GM04504 (cell line): ENCODE measurements around the gene TMEM145.
"Not testable (repeated sequence)": the region's sequence is repeated elsewhere in the genome, so short reads cannot be mapped to it uniquely, and the experiment has no call there.

Experiments used
- DNase-seq: peaks from one replicate; pipeline ENCODE4 v3.0.0-alpha.2; 2012; ENCODE audit warnings: low read depth

TMEM145 gene

GRCh38 chr19:42335971-42336370, 22.9 kb downstream of the TMEM145 start:
- DNase-seq = no peak

GRCh38 chr19:42339126-42339860, 26.2 kb downstream of the TMEM145 start:
- DNase-seq = not testable (repeated sequence)

- DNase-seq = not testable (repeated sequence)
Observed at GRCh38 chr19:42339922-42340321, 26.8 kb downstream of the TMEM145 start.

DNA sequence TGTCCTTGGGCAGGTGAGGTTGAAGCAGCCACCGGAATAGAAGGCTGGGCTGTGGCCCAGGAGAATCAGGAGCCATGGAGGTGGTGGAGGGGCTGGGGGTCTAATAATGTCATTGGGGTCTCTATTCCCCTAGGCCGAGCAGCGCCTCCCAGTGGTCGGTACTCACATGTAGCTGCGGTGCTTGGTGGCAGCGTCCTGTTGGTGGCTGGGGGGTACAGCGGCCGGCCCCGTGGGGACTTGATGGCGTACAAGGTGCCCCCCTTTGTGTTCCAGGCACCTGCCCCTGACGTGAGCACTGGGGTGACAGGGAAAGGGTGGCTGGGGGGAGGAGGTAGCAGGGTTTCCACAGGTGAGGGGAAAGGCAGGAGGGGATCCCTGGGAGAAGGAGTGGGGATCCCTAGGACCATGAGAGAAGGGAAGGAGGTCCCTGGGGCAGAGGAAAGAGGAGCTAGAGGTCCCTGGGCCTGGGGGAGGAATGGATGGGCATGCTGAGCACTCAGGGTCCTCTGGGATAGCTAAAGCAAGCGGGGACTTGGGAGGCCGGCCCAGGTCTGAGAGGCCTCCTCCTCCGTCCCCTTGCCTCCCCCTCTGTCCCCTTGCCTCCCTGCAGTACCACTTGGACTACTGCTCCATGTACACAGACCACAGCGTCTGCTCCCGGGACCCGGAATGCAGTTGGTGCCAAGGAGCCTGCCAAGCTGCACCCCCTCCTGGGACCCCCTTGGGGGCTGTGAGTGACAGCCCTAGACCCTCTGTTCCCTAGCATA, 30.4 kb downstream of the TMEM145 start:
- DNase-seq = no peak

GRCh38 chr19:42344336-42344893, 31.3 kb downstream of the TMEM145 start:
- no peak for DNase-seq

DNA sequence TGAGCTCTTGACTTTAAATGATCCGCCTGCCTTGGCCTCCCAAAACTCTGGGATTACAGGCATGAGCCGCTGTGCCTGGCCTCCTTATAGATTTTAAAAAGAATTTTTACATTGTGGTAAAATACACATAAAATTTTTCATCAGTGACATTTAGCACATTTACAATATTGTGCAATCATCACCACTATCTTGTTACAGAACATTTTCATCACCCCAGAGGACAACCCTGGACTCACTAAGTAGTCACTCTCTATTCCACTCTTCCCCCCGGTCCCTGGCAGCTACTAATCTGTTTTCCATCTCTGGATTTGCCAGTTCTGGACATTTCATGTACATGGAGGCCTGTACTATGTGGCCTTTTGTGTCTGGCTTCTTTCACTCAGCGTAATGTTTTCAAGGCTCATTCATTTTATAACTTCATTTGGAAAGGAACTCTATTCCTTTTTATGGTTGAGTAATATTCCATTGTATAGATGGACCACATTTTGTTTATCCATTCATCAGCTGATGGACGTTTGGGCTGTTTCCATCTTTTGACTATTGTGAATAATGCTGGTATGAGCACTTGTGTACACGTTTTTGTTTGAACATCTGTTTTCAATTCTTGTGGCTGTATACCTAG, 32.2 kb downstream of the TMEM145 start:
- DNase-seq = no peak

- no peak for DNase-seq
Observed at GRCh38 chr19:42348211-42348610, 35.1 kb downstream of the TMEM145 start.

GRCh38 chr19:42349378-42350107, 36.4 kb downstream of the TMEM145 start:
- DNase-seq = no peak

- no peak for DNase-seq
Observed at GRCh38 chr19:42350417-42350816, 37.3 kb downstream of the TMEM145 start.

DNA sequence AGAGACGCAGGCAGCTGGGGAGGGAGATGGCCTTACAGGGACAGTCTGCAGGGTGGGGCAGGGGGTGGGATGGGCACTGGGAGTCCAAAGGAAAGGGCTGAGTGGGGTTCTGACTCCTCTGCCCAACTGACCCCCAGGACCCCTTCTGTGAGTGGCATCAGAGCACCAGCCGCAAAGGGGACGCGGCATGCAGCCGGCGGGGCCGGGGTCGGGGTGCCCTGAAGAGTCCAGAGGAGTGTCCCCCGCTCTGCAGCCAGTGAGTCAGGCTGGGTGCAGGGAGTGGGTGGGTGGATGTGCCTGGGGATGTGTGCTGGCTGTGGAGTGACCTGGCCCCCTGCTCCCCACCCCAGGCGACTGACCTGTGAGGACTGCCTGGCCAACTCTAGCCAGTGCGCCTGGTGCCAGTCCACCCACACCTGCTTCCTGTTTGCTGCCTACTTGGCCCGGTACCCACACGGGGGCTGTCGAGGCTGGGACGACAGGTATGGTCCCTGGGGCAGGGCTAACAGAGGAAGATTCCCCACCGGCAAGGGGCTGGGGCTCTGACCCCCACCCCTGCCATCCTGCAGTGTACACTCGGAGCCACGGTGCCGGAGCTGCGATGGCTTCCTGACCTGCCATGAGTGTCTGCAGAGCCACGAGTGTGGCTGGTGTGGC, 38.1 kb downstream of the TMEM145 start:
- DNase-seq = no peak

- no peak for DNase-seq
Observed at GRCh38 chr19:42352301-42353259, 39.5 kb downstream of the TMEM145 start.

DNA sequence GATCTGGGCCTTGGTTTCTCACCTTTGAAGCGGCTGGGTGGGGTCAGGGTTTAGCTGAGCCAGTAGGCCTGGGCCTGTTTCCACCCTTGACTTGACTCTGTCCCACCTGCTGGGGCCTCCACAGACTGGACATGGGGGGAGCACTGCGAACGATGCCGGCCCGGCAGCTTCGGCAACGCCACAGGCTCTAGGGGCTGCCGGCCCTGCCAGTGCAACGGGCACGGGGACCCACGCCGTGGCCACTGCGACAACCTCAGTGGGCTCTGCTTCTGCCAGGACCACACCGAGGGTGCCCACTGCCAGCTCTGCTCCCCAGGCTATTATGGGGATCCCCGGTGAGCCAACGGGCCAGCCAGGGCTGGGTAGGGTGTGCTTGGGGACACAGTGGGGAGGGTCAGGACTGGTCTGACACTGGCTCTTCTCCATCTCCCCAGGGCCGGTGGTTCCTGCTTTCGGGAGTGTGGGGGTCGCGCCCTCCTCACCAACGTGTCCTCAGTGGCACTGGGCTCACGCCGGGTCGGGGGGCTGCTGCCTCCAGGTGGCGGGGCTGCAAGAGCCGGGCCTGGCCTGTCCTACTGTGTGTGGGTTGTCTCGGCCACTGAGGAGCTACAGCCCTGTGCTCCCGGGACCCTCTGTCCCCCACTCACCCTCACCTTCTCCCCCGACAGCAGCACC, 40.4 kb downstream of the TMEM145 start:
- DNase-seq = no peak

- DNase-seq = no peak
Observed at GRCh38 chr19:42355896-42356295, 42.8 kb downstream of the TMEM145 start.

DNA sequence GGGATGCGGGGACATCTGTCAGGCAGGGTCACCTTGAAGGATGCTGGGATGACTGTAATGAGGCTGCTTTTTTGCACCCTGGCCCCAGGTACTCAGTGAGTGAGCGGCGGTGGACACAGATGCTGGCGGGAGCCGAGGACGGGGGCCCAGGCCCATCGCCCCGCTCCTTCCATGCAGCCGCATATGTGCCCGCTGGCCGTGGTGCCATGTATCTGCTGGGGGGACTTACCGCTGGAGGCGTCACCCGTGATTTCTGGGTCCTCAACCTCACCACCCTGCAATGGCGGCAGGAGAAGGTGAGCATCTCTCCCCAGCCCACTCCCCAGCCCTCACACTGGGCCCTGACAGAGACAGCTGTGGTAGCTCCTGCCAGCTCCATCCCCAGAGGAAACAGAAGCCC, 43.6 kb downstream of the TMEM145 start:
- no peak for DNase-seq

- no peak for DNase-seq
Observed at GRCh38 chr19:42357290-42357689, 44.2 kb downstream of the TMEM145 start.

- no peak for DNase-seq
Observed at GRCh38 chr19:42360787-42361544, 47.9 kb downstream of the TMEM145 start.

GRCh38 chr19:42361545-42361910, 48.4 kb downstream of the TMEM145 start:
- DNase-seq = no peak

DNA sequence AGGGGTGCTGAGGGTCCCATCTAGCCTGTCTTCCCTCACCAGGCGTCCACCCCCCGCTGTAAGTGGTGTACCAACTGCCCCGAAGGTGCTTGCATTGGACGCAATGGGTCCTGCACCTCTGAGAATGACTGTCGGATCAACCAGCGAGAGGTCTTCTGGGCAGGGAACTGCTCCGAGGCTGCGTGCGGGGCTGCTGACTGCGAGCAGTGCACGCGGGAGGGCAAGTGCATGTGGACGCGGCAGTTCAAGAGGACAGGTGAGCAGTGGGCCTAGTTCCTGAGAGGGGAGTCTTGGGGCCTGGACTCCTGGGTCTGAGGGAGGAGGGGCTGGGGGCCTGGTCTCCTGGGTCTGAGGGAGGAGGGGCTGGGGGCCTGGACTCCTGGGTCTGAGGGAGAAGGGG, 49.2 kb downstream of the TMEM145 start:
- DNase-seq = no peak

DNA sequence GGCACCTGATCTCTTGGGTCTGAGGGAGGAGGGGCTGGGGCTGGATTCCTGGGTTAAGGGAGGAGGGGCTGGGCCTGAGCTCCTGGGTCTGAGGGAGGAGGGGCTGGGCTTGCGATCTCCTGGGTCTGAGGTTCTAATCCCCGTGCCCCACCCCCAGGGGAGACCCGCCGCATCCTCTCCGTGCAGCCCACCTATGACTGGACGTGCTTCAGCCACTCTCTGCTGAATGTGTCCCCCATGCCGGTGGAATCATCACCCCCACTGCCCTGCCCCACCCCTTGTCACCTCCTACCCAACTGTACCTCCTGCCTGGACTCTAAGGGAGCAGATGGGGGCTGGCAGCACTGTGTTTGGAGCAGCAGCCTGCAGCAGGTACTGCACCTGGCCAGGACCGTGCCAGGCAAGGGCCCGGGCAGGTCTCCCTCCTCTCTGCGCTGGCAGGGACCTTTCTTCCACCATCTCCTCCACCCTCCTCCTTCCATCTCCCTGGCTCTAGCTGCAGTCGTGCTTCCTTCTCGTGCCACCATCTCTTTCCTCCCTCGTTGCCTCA, 49.9 kb downstream of the TMEM145 start:
- no peak for DNase-seq
